CD14-positive monocyte (primary cell): ENCODE results near the gene MED15. TPM values are rescaled to one million over a fixed set of nuclear protein-coding genes. Genes with fewer than 3 reads are reported as not detected.
A peak's percentile ranks its signal among the peaks of the same experiment; 100 is the strongest.

Experiments used
- DNase-seq, 3 donors: peaks; one replicate each; pipeline ENCODE4 v3.0.0-alpha.2; 2011 to 2022
- H2AFZ ChIP-seq: 2 replicates; pipeline ENCODE4 v1.6.0; 2012; ENCODE audit warnings: mild to moderate bottlenecking, low read depth, low read length, inconsistent platforms; ENCODE audit not compliant: insufficient read depth, poor library complexity, severe bottlenecking
- H3K27ac ChIP-seq, 2 donors: 1 replicate in 1 of 2; 2 replicates in 1 of 2; pipeline ENCODE4 v1.5.1; 2012 to 2013; ENCODE audit warnings: low read length in 2 of 2, control low read depth in 1 of 2, inconsistent platforms in 1 of 2, low read depth in 1 of 2, mild to moderate bottlenecking in 1 of 2
- H3K27me3 ChIP-seq, 2 donors: one replicate each; pipeline versions ENCODE4 v1.6.0 to v1.6.1; 2011 to 2013; ENCODE audit warnings: low read length in 2 of 2; ENCODE audit not compliant: control insufficient read depth in 2 of 2, insufficient read depth in 2 of 2
- H3K36me3 ChIP-seq, 2 donors: replicated peaks in 1 of 2; 1 replicate in 1 of 2; 2 replicates in 1 of 2; pipeline versions ENCODE4 v1.5.1 to v1.6.1; 2012 to 2013; ENCODE audit warnings: low read length in 2 of 2, control low read depth in 1 of 2, inconsistent platforms in 1 of 2, mild to moderate bottlenecking in 1 of 2; ENCODE audit not compliant: insufficient read depth in 2 of 2, control insufficient read depth in 1 of 2
- H3K4me1 ChIP-seq, 2 donors: 1 replicate in 1 of 2; 2 replicates in 1 of 2; pipeline versions ENCODE4 v1.5.1 to v1.6.1; 2012 to 2013; ENCODE audit warnings: low read length in 2 of 2, control low read depth in 1 of 2, inconsistent platforms in 1 of 2, mild to moderate bottlenecking in 1 of 2, moderate library complexity in 1 of 2; ENCODE audit not compliant: insufficient read depth in 2 of 2, control insufficient read depth in 1 of 2
- H3K4me2 ChIP-seq: replicated peaks from 2 replicates; pipeline ENCODE3; 2012; ENCODE audit warnings: low read length, moderate library complexity, mild to moderate bottlenecking; ENCODE audit not compliant: poor library complexity, severe bottlenecking; ENCODE audit errors: extremely low read depth
- H3K4me3 ChIP-seq, 3 experiments: fragments of 200-600 bp in 1 of 3; sonication (generic) in 1 of 3; replicated peaks in 1 of 3; 1 replicate in 2 of 3; 2 replicates in 1 of 3; pipeline ENCODE4 v1.5.1; 2011 to 2013; ENCODE audit warnings: low read length in 3 of 3, mild to moderate bottlenecking in 3 of 3, control low read depth in 2 of 3, low read depth in 2 of 3, inconsistent platforms in 1 of 3, moderate library complexity in 1 of 3
- H3K79me2 ChIP-seq: 2 replicates; pipeline ENCODE4 v1.6.0; 2012; ENCODE audit warnings: mild to moderate bottlenecking, control low read depth, inconsistent platforms, low read length, moderate library complexity; ENCODE audit not compliant: insufficient read depth
- H3K9ac ChIP-seq: 2 replicates; pipeline ENCODE4 v1.6.0; 2017; ENCODE audit warnings: low read length, mild to moderate bottlenecking; ENCODE audit not compliant: insufficient read depth, poor library complexity, severe bottlenecking
- H3K9me3 ChIP-seq, 2 donors: replicated peaks in 1 of 2; 1 replicate in 1 of 2; 2 replicates in 1 of 2; pipeline versions ENCODE4 v1.5.1 to v1.6.1; 2012 to 2013; ENCODE audit warnings: low read length in 2 of 2, control low read depth in 1 of 2; ENCODE audit not compliant: control insufficient read depth in 1 of 2, insufficient read depth in 1 of 2
- H4K20me1 ChIP-seq: 2 replicates; pipeline ENCODE4 v1.6.0; 2012; ENCODE audit warnings: mild to moderate bottlenecking, low read length, control low read depth, moderate library complexity; ENCODE audit not compliant: insufficient read depth
- H3K27ac Mint-ChIP-seq, 7 donors: one replicate each; pipeline ENCODE4 v1.8.0; 2020; ENCODE audit warnings: mild to moderate bottlenecking in 7 of 7, mixed read lengths in 7 of 7, moderate library complexity in 6 of 7, inconsistent platforms in 2 of 7
- H3K27me3 Mint-ChIP-seq, 3 donors: one replicate each; pipeline ENCODE4 v1.8.0; 2021 to 2022; ENCODE audit warnings: low read depth in 3 of 3, mild to moderate bottlenecking in 3 of 3, mixed read lengths in 3 of 3, moderate library complexity in 3 of 3, inconsistent platforms in 1 of 3
- H3K36me3 Mint-ChIP-seq, 2 donors: one replicate each; pipeline ENCODE4 v1.8.0; 2020; ENCODE audit warnings: mixed read lengths in 2 of 2, inconsistent platforms in 1 of 2, mild to moderate bottlenecking in 1 of 2
- H3K4me1 Mint-ChIP-seq: one replicate; pipeline ENCODE4 v1.8.0; 2020; ENCODE audit warnings: mild to moderate bottlenecking, mixed read lengths
- H3K4me3 Mint-ChIP-seq, 2 donors: one replicate each; pipeline ENCODE4 v1.8.0; 2020; ENCODE audit warnings: mild to moderate bottlenecking in 2 of 2, mixed read lengths in 2 of 2, moderate library complexity in 1 of 2
- H3K9me3 Mint-ChIP-seq, 7 donors: one replicate each; pipeline ENCODE4 v1.8.0; 2020 to 2022; ENCODE audit warnings: mixed read lengths in 7 of 7, mild to moderate bottlenecking in 6 of 7, moderate library complexity in 6 of 7, inconsistent platforms in 2 of 7
- CTCF ChIP-seq: fragments of 200-600 bp; IDR thresholded peaks from one replicate; pipeline ENCODE4 v1.8.0; 2022; ENCODE audit warnings: antibody characterized with exemption, mild to moderate bottlenecking
- WGBS: methylation state at CpG from one replicate; pipeline ENCODE4 v1.1.5; 2013; ENCODE audit warnings: missing lambda C conversion rate; ENCODE audit not compliant: insufficient coverage; 5-methylcytosine and 5-hydroxymethylcytosine counted together
- intact Hi-C, 2 donors: fragments of 100-400 bp; cut with micrococcal nuclease; formaldehyde crosslinking; loops; one replicate each; pipeline versions ENCODE4 v1.15.0 to v1.15.1; 2023
- polyA plus RNA-seq, 3 donors: library from polyadenylated mRNA; depleted of rRNA in 1 of 3; unstranded in 2 of 3; stranded (reverse) in 1 of 3; fragments of 300-500 nt in 2 of 3; fragments of >200 nt in 1 of 3; fragmentation: Illumina TruSeq in 2 of 3; gene quantifications; 1 replicate in 2 of 3; 2 replicates in 1 of 3; pipeline ENCODE4 v1.2.3, GENCODE V29; 2012 to 2021

Gene MED15
- polyA plus RNA-seq, 3 donors: 10.0 to 126 (median 17.8) TPM

GRCh38 chr22:20463324-20464095 is 43.9 kb upstream of the MED15 start:
- peak; percentile 34 to 64 (median 46) for DNase-seq
- peak overlapping the region in 1 of 3 experiments; percentile 52 for H3K4me3 ChIP-seq
- H3K36me3 ChIP-seq: peaks cover 17 to 30% of the 10 kb centered on the region in 2 donors
- H3K4me2 ChIP-seq: peak overlapping the region; percentile 63
- no peaks in the 10 kb centered on the region for H4K20me1 ChIP-seq
- Mint-ChIP-seq H3K36me3 (peaks cover 42 to 58% of the 10 kb centered on the region in 2 donors), H3K9me3 (no peaks in the 10 kb centered on the region), H3K27ac (peak overlapping the region; percentile 71 to 88 (median 84)), H3K27me3 (peaks cover 0 to 7% (median 1%) of the 10 kb centered on the region in 3 donors), H3K4me3 (peak overlapping the region in 1 of 2 donors; percentile 60), H3K4me1 (peaks cover 30% of the 10 kb centered on the region)
- H3K9ac ChIP-seq: no peak overlapping the region
- no peak for TF ChIP-seq CTCF
- H3K27me3 ChIP-seq: no peaks in the 10 kb centered on the region
- peaks cover 24 to 43% of the 10 kb centered on the region in 2 donors for H3K4me1 ChIP-seq
- 0% methylated on average over 2 of the region's 2 CpGs for WGBS
- H3K79me2 ChIP-seq: no peaks in the 10 kb centered on the region
- H3K27ac ChIP-seq: peak overlapping the region; percentile 23 to 72
- H2AFZ ChIP-seq: peak overlapping the region; percentile 52
- H3K9me3 ChIP-seq: no peaks in the 10 kb centered on the region
- intact Hi-C loops: no loop called here

- H3K4me2 ChIP-seq: peak overlapping the region; percentile 63
- Mint-ChIP-seq H3K9me3 (no peaks in the 10 kb centered on the region), H3K27ac (peak overlapping the region; percentile 71 to 88 (median 84)), H3K36me3 (peaks cover 40 to 56% of the 10 kb centered on the region in 2 donors), H3K4me3 (no peak overlapping the region), H3K4me1 (peaks cover 34% of the 10 kb centered on the region), H3K27me3 (peaks cover 0 to 7% (median 1%) of the 10 kb centered on the region in 3 donors)
- H3K9ac ChIP-seq: no peak overlapping the region
- 97% methylated on average over 6 of the region's 11 CpGs for WGBS
- H3K27ac ChIP-seq: peak overlapping the region; percentile 23 to 72
- peak overlapping the region in 1 of 3 experiments; percentile 52 for H3K4me3 ChIP-seq
- no peak for TF ChIP-seq CTCF
- H3K36me3 ChIP-seq: peaks cover 13 to 29% of the 10 kb centered on the region in 2 donors
- no peaks in the 10 kb centered on the region for H3K79me2 ChIP-seq
- no peaks in the 10 kb centered on the region for H3K9me3 ChIP-seq
- intact Hi-C loops: no loop called here
- no peak overlapping the region for H2AFZ ChIP-seq
- no peaks in the 10 kb centered on the region for H4K20me1 ChIP-seq
- DNase-seq: no peak
- peaks cover 24 to 43% of the 10 kb centered on the region in 2 donors for H3K4me1 ChIP-seq
- H3K27me3 ChIP-seq: no peaks in the 10 kb centered on the region
Observed at GRCh38 chr22:20464096-20464614, 43.3 kb upstream of the MED15 start.
